ENCODE measurements around the gene KDM6A. TPM values are rescaled to one million over a fixed set of nuclear protein-coding genes. Genes with fewer than 3 reads are reported as not detected.

Gene KDM6A
- total RNA-seq, 1 experiment from 2014 or later: 42.8 TPM

DNA sequence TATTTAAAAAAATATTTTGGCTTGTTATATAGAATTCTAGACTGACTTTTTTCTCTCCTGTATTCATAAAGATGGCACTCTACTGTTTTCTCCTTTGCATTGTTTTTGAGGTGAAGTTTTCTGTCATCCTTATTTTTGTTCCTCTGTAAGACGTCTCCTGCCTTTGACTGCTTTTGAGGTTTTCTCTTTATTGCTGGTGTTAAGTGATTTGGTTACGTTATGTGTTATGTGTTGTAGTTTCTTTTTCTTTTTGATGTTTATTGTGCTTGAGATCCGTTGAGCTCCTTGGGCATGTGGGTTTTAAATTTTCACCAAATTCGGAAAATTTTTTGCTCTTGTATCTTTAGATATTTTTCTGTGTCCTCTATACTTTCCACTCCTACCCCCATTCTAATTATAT, 50.0 kb downstream of the KDM6A start:
- no peak overlapping the region for H3K14ac ChIP-seq (ENCODE audit: insufficient read depth, low read length)
- no peak overlapping the region for H3K4ac ChIP-seq (ENCODE audit: low read depth, low read length)
- H4K5ac ChIP-seq (ENCODE audit: insufficient read length, low read depth, low read length): no peak overlapping the region
- H3K4me1 ChIP-seq (ENCODE audit: insufficient read depth, low read length): no peaks in the 10 kb centered on the region
- H2AFZ ChIP-seq (ENCODE audit: low read length): no peak overlapping the region
- no peak overlapping the region for H2BK120ac ChIP-seq (ENCODE audit: low read depth, low read length, poor library complexity, severe bottlenecking)
- no peak overlapping the region for H3K4me2 ChIP-seq (ENCODE audit: insufficient read depth, insufficient read length, low read length)
- no CpG with 5 or more reads among the region's 4 CpGs for WGBS (ENCODE audit: extremely low coverage, insufficient read length, low lambda C conversion rate)
- H3K27ac ChIP-seq (ENCODE audit: insufficient read length, low read depth, low read length): no peak overlapping the region
- no peaks in the 10 kb centered on the region for H3K27me3 ChIP-seq (ENCODE audit: insufficient read depth, low read length)
- H3K4me1 Mint-ChIP-seq: peaks cover 0 to 9% of the 10 kb centered on the region in 2 experiments; a peak in 1 of 4 replicates
- H4K8ac ChIP-seq (replicated peaks; ENCODE audit: insufficient read length, low read depth, low read length): no peak overlapping the region
- H3K9me3 Mint-ChIP-seq: peaks cover 56 to 67% of the 10 kb centered on the region in 2 experiments
- no peaks in the 10 kb centered on the region for H3K79me1 ChIP-seq (ENCODE audit: insufficient read depth, low read depth, low read length, poor library complexity, severe bottlenecking)
- no peak overlapping the region for H3K18ac ChIP-seq (ENCODE audit: insufficient read length, low read depth, low read length)
- no peak overlapping the region for H3K23ac ChIP-seq (ENCODE audit: insufficient read length, low read depth, low read length)
- H2BK5ac ChIP-seq (ENCODE audit: insufficient read length, low read length): no peak overlapping the region
- DNase-seq: no peak
- no peak overlapping the region for H2AK5ac ChIP-seq (ENCODE audit: insufficient read length, low read length)
- H3K27ac Mint-ChIP-seq: no peak overlapping the region
- peaks cover 12% of the 10 kb centered on the region; the same call in 1 of the 2 replicates for H3K79me2 ChIP-seq (ENCODE audit: insufficient read depth, low read length)
- no peak overlapping the region for H3K4me3 Mint-ChIP-seq
- no peaks in the 10 kb centered on the region for H3K23me2 ChIP-seq (ENCODE audit: insufficient read length, low read depth, low read length, poor library complexity, severe bottlenecking)
- H3K9me3 ChIP-seq (ENCODE audit: control insufficient read depth, low read depth, low read length): peaks cover 14% of the 10 kb centered on the region
- H3K9ac ChIP-seq (ENCODE audit: extremely low read depth, insufficient read length, low read length): no peak overlapping the region
- no peak overlapping the region for H3T11ph ChIP-seq (ENCODE audit: low read length)
- no peak overlapping the region for H4K91ac ChIP-seq (ENCODE audit: insufficient read length, low read depth, low read length)
- no peak overlapping the region for H3K56ac ChIP-seq (ENCODE audit: insufficient read length, low read depth, low read length)
- H3K36me3 Mint-ChIP-seq (ENCODE audit: insufficient read depth in 1 of 3, low read depth in 3 of 3): peaks cover 3 to 9% (median 7%) of the 10 kb centered on the region in 3 experiments
- H2BK15ac ChIP-seq (ENCODE audit: low read depth, low read length): no peak overlapping the region
- H2BK20ac ChIP-seq (ENCODE audit: low read depth, low read length, poor library complexity, severe bottlenecking): no peak overlapping the region
- H4K20me1 ChIP-seq (ENCODE audit: control insufficient read depth, insufficient read depth, insufficient read length): no peaks in the 10 kb centered on the region
- no peak overlapping the region for H2BK12ac ChIP-seq (ENCODE audit: insufficient read length, low read depth, low read length)
- H3K27me3 Mint-ChIP-seq (ENCODE audit: low read depth): no peaks in the 10 kb centered on the region
- TF ChIP-seq, protein P1, sequence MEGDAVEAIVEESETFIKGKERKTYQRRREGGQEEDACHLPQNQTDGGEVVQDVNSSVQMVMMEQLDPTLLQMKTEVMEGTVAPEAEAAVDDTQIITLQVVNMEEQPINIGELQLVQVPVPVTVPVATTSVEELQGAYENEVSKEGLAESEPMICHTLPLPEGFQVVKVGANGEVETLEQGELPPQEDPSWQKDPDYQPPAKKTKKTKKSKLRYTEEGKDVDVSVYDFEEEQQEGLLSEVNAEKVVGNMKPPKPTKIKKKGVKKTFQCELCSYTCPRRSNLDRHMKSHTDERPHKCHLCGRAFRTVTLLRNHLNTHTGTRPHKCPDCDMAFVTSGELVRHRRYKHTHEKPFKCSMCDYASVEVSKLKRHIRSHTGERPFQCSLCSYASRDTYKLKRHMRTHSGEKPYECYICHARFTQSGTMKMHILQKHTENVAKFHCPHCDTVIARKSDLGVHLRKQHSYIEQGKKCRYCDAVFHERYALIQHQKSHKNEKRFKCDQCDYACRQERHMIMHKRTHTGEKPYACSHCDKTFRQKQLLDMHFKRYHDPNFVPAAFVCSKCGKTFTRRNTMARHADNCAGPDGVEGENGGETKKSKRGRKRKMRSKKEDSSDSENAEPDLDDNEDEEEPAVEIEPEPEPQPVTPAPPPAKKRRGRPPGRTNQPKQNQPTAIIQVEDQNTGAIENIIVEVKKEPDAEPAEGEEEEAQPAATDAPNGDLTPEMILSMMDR (conservative IDR thresholded peaks at IDR 0.05): no peak
